ENCODE measurements around the gene TRAPPC2L. TPM values are rescaled to one million over a fixed set of nuclear protein-coding genes. Genes with fewer than 3 reads are reported as not detected.
"Not testable (repeated sequence)": the region's sequence is repeated elsewhere in the genome, so short reads cannot be mapped to it uniquely, and the experiment has no call there.

TRAPPC2L gene
- polyA plus RNA-seq, 3 donors = 38.8 to 89.3 (median 82.4) TPM

DNA sequence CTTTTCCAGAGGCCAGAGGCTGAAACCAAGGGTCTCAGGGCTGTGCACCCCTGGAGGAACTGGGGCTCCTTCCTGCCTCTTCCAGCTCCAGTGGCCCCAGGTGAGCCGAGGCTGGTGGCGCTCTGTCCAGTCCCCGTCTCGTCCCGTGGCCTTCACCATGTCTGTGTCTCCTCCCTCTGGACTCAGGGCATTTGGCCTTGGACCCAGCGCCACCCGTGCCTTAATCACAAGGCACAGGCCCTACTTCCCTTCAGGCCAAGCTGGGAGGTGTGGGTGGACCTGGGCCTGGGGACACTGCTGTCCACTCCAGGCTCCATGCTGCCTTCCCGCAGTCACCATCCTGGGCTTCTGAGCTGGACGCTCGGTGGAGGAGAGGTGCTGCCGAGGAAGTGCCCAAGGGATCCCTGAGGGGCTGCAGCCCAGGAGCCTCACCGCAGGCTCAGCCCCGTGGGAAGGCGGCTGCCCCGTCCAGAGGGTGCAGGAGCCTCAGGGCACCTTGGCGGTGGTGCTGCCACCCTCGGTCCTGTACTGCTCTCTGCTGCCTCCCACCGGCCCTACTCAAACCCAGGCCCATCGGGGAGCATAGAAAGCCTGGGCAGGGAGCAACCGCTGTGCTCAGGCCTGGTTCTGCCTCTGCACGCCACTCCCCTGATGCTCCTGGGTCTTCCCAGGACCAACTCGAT is 35.6 kb upstream of the TRAPPC2L start:
- Histone ChIP-seq H3K36me3 (replicated peaks in 1 of 2; ENCODE audit: control insufficient read depth in 1 of 2, insufficient read depth in 2 of 2, low read length in 2 of 2) (peaks cover 38 to 41% of the 10 kb centered on the region in 2 donors), H3K4me3 (replicated peaks in 1 of 3; ENCODE audit: low read depth in 2 of 3, low read length in 3 of 3) (no peak overlapping the region), H3K79me2 (ENCODE audit: insufficient read depth, low read length) (no peaks in the 10 kb centered on the region), H3K27ac (ENCODE audit: low read depth in 1 of 2, low read length in 2 of 2) (no peak overlapping the region), H3K9me3 (replicated peaks in 1 of 2; ENCODE audit: control insufficient read depth in 1 of 2, insufficient read depth in 1 of 2, low read length in 2 of 2) (no peaks in the 10 kb centered on the region), H3K27me3 (ENCODE audit: control insufficient read depth in 2 of 2, insufficient read depth in 2 of 2, low read length in 2 of 2) (no peaks in the 10 kb centered on the region), H2AFZ (ENCODE audit: insufficient read depth, low read depth, low read length, poor library complexity, severe bottlenecking) (no peak overlapping the region), H3K4me2 (replicated peaks; ENCODE audit: extremely low read depth, low read length, poor library complexity, severe bottlenecking) (no peak overlapping the region), H4K20me1 (ENCODE audit: insufficient read depth, low read length) (peaks cover 4% of the 10 kb centered on the region), H3K4me1 (ENCODE audit: control insufficient read depth in 1 of 2, insufficient read depth in 2 of 2, low read length in 2 of 2) (no peaks in the 10 kb centered on the region), H3K9ac (ENCODE audit: insufficient read depth, low read length, poor library complexity, severe bottlenecking) (no peak overlapping the region)
- H3K4me3 Mint-ChIP-seq = no peak overlapping the region
- TF ChIP-seq, protein P1, sequence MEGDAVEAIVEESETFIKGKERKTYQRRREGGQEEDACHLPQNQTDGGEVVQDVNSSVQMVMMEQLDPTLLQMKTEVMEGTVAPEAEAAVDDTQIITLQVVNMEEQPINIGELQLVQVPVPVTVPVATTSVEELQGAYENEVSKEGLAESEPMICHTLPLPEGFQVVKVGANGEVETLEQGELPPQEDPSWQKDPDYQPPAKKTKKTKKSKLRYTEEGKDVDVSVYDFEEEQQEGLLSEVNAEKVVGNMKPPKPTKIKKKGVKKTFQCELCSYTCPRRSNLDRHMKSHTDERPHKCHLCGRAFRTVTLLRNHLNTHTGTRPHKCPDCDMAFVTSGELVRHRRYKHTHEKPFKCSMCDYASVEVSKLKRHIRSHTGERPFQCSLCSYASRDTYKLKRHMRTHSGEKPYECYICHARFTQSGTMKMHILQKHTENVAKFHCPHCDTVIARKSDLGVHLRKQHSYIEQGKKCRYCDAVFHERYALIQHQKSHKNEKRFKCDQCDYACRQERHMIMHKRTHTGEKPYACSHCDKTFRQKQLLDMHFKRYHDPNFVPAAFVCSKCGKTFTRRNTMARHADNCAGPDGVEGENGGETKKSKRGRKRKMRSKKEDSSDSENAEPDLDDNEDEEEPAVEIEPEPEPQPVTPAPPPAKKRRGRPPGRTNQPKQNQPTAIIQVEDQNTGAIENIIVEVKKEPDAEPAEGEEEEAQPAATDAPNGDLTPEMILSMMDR (IDR thresholded peaks at IDR 0.05) = no peak
- H3K27ac Mint-ChIP-seq = peak overlapping the region in 1 of 7 donors; percentile 62
- intact Hi-C loops (cut with micrococcal nuclease) = no loop called here
- peaks cover 20 to 53% of the 10 kb centered on the region in 2 donors for H3K36me3 Mint-ChIP-seq
- peaks cover 0 to 3% (median 0%) of the 10 kb centered on the region in 7 donors for H3K9me3 Mint-ChIP-seq
- WGBS (ENCODE audit: insufficient coverage) = 95% methylated on average over 21 of the region's 22 CpGs
- no peaks in the 10 kb centered on the region for H3K4me1 Mint-ChIP-seq
- no peak for DNase-seq
- H3K27me3 Mint-ChIP-seq (ENCODE audit: low read depth in 3 of 3) = no peaks in the 10 kb centered on the region

DNA sequence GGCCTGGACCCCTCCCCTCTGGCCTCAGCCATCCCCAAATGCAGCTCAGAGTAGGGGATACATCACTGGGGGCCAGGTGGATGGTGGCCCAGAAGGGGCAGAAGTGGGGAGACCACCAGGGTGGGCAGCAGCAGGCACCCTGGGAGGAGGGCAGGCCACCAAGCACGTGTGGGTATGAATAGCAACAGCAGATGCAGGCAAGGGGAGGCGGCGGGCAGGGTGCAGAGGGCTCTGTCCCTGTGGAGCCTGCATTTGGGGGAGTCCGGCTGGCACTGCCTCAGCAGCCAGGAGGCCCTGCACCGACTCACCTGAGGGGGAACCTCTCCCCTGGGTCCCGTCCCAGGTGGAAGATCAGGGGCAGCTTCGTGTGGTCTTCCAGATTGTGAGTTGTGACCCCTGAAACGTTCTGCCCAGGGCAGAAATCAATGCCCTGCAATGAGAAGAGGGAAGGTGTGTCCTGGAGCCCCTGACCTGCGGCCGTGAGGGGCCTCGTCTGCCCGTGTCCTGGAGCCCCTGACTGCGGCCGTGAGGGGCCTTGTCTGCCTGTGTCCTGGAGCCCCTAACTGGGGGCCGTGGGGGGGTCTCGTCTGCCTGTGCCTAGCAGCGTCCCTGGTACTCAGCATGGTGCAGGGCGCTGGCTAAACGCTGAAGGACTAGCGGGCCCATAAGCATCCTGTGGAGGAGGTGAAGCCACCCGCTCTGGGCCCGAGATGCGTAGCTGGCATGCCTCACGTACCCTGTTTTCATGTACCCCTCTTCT is 34.5 kb upstream of the TRAPPC2L start:
- no peaks in the 10 kb centered on the region for H3K4me1 ChIP-seq (ENCODE audit: control insufficient read depth in 1 of 2, insufficient read depth in 2 of 2, low read length in 2 of 2)
- no peak overlapping the region for H3K27ac ChIP-seq (ENCODE audit: low read depth in 1 of 2, low read length in 2 of 2)
- H2AFZ ChIP-seq (ENCODE audit: insufficient read depth, low read depth, low read length, poor library complexity, severe bottlenecking) = no peak overlapping the region
- DNase-seq = no peak
- no peak overlapping the region for H3K4me3 Mint-ChIP-seq
- no peaks in the 10 kb centered on the region for H3K27me3 Mint-ChIP-seq (ENCODE audit: low read depth in 3 of 3)
- H3K9ac ChIP-seq (ENCODE audit: insufficient read depth, low read length, poor library complexity, severe bottlenecking) = no peak overlapping the region
- no peaks in the 10 kb centered on the region for H3K9me3 ChIP-seq (replicated peaks in 1 of 2; ENCODE audit: control insufficient read depth in 1 of 2, insufficient read depth in 1 of 2, low read length in 2 of 2)
- intact Hi-C loops (cut with micrococcal nuclease) = no loop called here
- peaks cover 0 to 3% (median 0%) of the 10 kb centered on the region in 7 donors for H3K9me3 Mint-ChIP-seq
- no peaks in the 10 kb centered on the region for H3K79me2 ChIP-seq (ENCODE audit: insufficient read depth, low read length)
- H3K27me3 ChIP-seq (ENCODE audit: control insufficient read depth in 2 of 2, insufficient read depth in 2 of 2, low read length in 2 of 2) = no peaks in the 10 kb centered on the region
- H4K20me1 ChIP-seq (ENCODE audit: insufficient read depth, low read length) = peaks cover 8% of the 10 kb centered on the region
- H3K4me3 ChIP-seq (replicated peaks in 1 of 3; ENCODE audit: low read depth in 2 of 3, low read length in 3 of 3) = no peak overlapping the region
- 95% methylated on average over 20 of the region's 24 CpGs for WGBS (ENCODE audit: insufficient coverage)
- TF ChIP-seq, protein P1 (IDR thresholded peaks at IDR 0.05) = no peak
- peaks cover 44 to 48% of the 10 kb centered on the region in 2 donors for H3K36me3 ChIP-seq (replicated peaks in 1 of 2; ENCODE audit: control insufficient read depth in 1 of 2, insufficient read depth in 2 of 2, low read length in 2 of 2)
- peak overlapping the region in 1 of 7 donors; percentile 34 for H3K27ac Mint-ChIP-seq
- H3K4me2 ChIP-seq (replicated peaks; ENCODE audit: extremely low read depth, low read length, poor library complexity, severe bottlenecking) = no peak overlapping the region
- H3K36me3 Mint-ChIP-seq = peaks cover 20 to 59% of the 10 kb centered on the region in 2 donors
- no peaks in the 10 kb centered on the region for H3K4me1 Mint-ChIP-seq

GRCh38 chr16:88823646-88824045 is 33.3 kb upstream of the TRAPPC2L start:
- H3K36me3 ChIP-seq (replicated peaks in 1 of 2; ENCODE audit: control insufficient read depth in 1 of 2, insufficient read depth in 2 of 2, low read length in 2 of 2) = peaks cover 51 to 57% of the 10 kb centered on the region in 2 donors
- peaks cover 11% of the 10 kb centered on the region for H4K20me1 ChIP-seq (ENCODE audit: insufficient read depth, low read length)
- 98% methylated on average over 27 of the region's 31 CpGs for WGBS (ENCODE audit: insufficient coverage)
- DNase-seq; H3K4me1 Mint-ChIP-seq; H3K79me2 ChIP-seq (ENCODE audit: insufficient read depth, low read length); H3K27me3 ChIP-seq (ENCODE audit: control insufficient read depth in 2 of 2, insufficient read depth in 2 of 2, low read length in 2 of 2); intact Hi-C loops (cut with micrococcal nuclease); H2AFZ ChIP-seq (ENCODE audit: insufficient read depth, low read depth, low read length, poor library complexity, severe bottlenecking); H3K9me3 Mint-ChIP-seq; H3K4me2 ChIP-seq (replicated peaks; ENCODE audit: extremely low read depth, low read length, poor library complexity, severe bottlenecking); H3K4me1 ChIP-seq (ENCODE audit: control insufficient read depth in 1 of 2, insufficient read depth in 2 of 2, low read length in 2 of 2); H3K27ac Mint-ChIP-seq; H3K27ac ChIP-seq (ENCODE audit: low read depth in 1 of 2, low read length in 2 of 2); H3K4me3 ChIP-seq (replicated peaks in 1 of 3; ENCODE audit: low read depth in 2 of 3, low read length in 3 of 3); H3K4me3 Mint-ChIP-seq; H3K9ac ChIP-seq (ENCODE audit: insufficient read depth, low read length, poor library complexity, severe bottlenecking); H3K27me3 Mint-ChIP-seq (ENCODE audit: low read depth in 3 of 3); H3K9me3 ChIP-seq (replicated peaks in 1 of 2; ENCODE audit: control insufficient read depth in 1 of 2, insufficient read depth in 1 of 2, low read length in 2 of 2): not testable (repeated sequence)
- H3K36me3 Mint-ChIP-seq = peaks cover 27 to 60% of the 10 kb centered on the region in 2 donors
